Mononuclear cell (primary cell): ENCODE measurements around the gene ATP8B1. TPM values are rescaled to one million over a fixed set of nuclear protein-coding genes. Genes with fewer than 3 reads are reported as not detected.
"Not testable (repeated sequence)": the region's sequence is repeated elsewhere in the genome, so short reads cannot be mapped to it uniquely, and the experiment has no call there.

Source experiments
- H3K27me3 ChIP-seq: 2 replicates; pipeline ENCODE4 v1.6.0; 2011; ENCODE audit warnings: low read length, control low read depth; ENCODE audit not compliant: insufficient read depth
- H3K4me1 ChIP-seq: 2 replicates; pipeline ENCODE4 v1.5.1; 2011; ENCODE audit warnings: mild to moderate bottlenecking, low read length, control low read depth; ENCODE audit not compliant: insufficient read depth
- H3K4me3 ChIP-seq: 2 replicates; pipeline ENCODE4 v1.5.1; 2011; ENCODE audit warnings: mild to moderate bottlenecking, low read length, moderate library complexity
- H3K9me3 ChIP-seq: 2 replicates; pipeline ENCODE4 v1.5.1; 2011; ENCODE audit warnings: low read depth, mild to moderate bottlenecking, control low read depth, low read length
- total RNA-seq: library from RNA; depleted of rRNA; stranded (reverse); fragments of >200 nt; gene quantifications from one replicate; pipeline ENCODE4 v1.2.3, GENCODE V29; 2012

The ATP8B1 gene
- total RNA-seq, 1 donor = not detected

DNA sequence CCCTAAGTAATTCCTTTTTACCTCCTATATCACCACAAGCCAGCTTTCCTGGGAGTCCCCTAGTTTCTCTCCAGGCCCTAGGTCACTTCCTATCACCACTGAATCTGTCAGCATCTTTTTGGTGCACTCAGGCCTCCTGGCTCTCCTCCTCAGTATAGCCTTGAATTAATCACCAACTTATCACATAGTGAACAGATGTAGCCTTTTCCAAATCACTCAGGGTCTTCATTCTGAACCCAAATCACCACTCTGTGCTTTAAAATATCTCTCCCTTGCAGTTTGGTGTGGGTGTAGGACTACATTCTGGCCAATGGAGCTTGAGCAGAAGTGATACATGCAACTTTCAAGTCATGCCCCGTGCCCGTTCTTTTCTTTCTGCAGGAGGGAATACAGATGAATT lies 29.6 kb upstream of the ATP8B1 start:
- peaks cover 18% of the 10 kb centered on the region for H3K4me1 ChIP-seq
- no peaks in the 10 kb centered on the region for H3K9me3 ChIP-seq
- peaks cover under 1% of the 10 kb centered on the region for H3K27me3 ChIP-seq
- H3K4me3 ChIP-seq = no peak overlapping the region

DNA sequence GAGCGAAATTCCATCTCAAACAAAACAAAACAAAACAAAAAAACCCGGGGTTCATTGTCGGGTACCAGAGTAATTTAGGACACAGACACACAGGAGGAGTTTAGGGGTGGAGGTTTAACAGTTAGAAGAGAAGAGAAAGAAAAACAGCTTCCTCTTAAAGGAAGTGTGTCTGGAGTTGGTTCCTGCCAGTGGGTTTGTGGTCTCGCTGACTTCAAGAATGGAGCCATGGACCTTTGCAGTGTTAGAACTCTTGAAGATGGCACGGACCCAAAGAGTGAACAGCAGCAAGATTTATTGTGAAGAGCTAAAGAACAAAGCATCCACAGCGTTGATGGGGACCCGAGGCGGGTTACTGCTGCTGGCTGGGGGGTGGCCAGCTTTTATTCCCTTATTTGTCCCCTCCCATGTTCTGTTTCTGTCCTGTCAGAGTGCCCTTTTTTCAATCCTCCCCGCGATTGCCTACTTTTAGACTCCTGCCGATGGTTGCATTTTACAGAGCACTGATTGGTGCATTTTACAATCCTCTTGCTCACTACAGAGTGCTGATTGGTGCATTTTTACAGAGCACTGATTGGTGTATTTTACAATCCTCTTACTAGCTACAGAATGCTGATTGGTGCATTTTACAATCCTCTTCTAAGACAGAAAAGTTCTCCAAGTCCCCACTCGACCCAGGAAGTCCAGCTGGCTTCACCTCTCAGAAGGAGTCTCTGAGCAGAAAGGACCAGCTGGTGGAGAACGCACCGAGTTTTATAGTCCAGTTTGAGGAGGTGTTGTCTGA lies 28.7 kb upstream of the ATP8B1 start:
- no peaks in the 10 kb centered on the region for H3K9me3 ChIP-seq
- H3K4me3 ChIP-seq = no peak overlapping the region
- peaks cover 2% of the 10 kb centered on the region for H3K27me3 ChIP-seq
- H3K4me1 ChIP-seq = peaks cover 18% of the 10 kb centered on the region

DNA sequence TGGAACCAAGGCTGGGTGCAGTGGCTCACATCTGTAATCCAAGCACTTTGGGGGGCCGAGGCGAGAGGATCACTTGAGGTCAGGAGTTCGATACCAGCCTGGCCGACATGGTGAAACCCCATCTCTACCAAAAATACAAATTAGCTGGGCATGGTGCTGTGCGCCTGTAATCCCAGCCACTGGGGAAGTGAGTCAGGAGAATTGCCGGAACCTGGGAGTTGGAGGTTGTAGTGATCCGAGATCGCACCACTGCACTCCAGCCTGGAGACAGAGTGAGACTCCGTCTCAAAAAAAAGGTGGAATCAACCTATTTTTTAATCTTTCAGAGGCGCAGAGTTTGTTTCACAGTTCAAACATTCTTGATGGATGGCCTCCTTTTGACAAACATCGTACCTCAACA lies 24.5 kb upstream of the ATP8B1 start:
- no peaks in the 10 kb centered on the region for H3K9me3 ChIP-seq
- H3K27me3 ChIP-seq = peaks cover 2% of the 10 kb centered on the region
- no peak overlapping the region for H3K4me3 ChIP-seq
- H3K4me1 ChIP-seq = peaks cover 7% of the 10 kb centered on the region

GRCh38 chr18:57826252-57826651 lies 23.1 kb upstream of the ATP8B1 start:
- Histone ChIP-seq H3K9me3 (no peaks in the 10 kb centered on the region), H3K4me3 (no peak overlapping the region), H3K4me1 (peaks cover 2% of the 10 kb centered on the region), H3K27me3 (peaks cover 2% of the 10 kb centered on the region)

- H3K4me1 ChIP-seq, H3K4me3 ChIP-seq, H3K9me3 ChIP-seq, H3K27me3 ChIP-seq: not testable (repeated sequence)
Observed at GRCh38 chr18:57820583-57820982, 17.5 kb upstream of the ATP8B1 start.

DNA sequence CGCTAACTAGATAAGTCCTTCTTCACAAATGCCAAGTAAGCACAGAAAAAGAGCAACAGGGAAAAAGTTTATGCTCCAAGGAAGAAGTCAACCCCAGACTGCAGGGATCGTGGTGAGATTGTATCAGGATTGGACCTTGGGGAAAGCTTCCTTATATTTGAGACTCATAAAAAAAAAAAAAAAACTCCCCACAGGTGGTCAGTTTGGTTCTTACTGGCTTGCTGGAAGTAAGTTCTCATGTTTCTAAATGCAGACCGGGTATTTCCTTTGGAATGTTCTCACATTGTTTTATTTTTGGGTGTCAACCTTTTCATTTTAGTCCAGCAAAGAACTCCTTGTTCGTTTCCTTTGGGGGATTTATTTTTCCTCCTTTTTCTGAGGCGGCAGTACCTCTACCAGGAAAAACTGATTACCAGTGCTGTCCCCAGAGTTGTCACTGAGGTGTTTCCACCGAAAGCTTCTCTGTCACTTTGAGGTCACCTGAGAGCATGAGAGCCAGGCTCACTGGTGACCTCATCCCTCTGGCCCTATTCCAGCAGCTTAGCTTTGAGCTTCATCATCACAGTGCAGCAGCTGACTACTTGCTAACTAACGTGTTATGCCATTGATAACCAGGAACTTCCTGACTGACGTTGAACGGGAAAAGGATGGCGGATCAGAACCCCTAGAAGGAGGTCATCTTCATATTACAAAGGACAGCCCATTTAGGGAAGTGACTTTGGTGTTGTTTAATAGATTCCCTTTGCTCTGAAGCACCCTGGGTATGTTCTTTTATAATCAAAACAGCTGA lies 16.8 kb upstream of the ATP8B1 start:
- Histone ChIP-seq H3K9me3 (no peaks in the 10 kb centered on the region), H3K27me3 (no peaks in the 10 kb centered on the region), H3K4me3 (no peak overlapping the region), H3K4me1 (no peaks in the 10 kb centered on the region)

DNA sequence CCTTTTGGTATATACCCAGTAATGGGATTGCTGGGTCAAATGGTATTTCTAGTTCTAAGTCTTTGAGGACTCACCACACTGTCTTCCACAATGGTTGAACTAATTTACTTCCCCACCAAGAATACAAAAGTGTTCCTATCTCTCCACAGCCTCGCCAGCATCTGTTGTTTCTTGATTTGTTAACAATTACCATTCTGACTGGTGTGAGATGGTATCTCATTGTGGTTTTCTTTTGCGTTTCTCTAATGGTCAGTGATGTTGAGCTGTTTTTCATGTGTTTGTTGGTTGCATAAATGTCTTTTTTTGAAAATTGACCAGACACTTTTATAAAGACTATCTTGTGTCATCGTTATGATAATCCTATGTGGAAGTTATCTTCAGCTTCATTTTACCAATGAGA lies 16.0 kb upstream of the ATP8B1 start:
- H3K9me3 ChIP-seq = no peaks in the 10 kb centered on the region
- no peak overlapping the region for H3K4me3 ChIP-seq
- H3K4me1 ChIP-seq = no peaks in the 10 kb centered on the region
- H3K27me3 ChIP-seq = no peaks in the 10 kb centered on the region

DNA sequence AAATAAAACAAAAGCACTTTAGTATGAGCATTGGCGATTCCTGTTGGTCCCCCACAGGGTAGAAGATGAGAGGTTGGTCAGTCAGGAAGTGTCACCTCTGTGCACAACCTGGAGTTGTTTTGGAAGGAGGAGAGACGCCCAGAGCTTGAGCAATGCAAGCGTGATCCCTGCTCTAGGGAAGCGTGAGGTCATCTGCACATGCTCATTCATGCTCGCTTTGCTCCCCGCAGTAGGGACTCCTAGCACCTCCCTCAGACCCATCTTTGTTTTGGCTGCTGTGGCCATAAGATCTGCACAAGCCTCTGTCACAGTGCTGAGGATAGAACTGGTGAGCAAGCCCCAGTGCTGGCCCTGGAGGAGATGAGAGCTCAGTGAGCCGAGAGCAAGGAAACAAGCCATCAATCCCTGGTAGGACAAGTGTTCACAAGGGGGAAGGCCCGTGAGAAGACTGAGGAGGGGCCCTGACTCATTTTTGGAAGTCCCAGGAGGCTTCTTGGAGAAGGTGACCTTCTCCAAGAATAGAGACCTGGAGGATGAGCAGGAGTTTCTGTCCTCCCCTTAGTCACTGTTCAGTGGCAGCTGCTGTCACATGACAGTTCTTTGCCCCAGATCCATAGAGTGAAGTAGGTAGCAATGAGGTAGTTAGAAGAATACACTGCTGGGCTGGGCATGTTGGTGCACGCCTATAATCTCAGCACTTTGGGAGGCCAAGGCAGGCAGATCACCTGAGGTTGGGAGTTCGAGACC lies 13.3 kb upstream of the ATP8B1 start:
- no peaks in the 10 kb centered on the region for H3K27me3 ChIP-seq
- H3K4me1 ChIP-seq = no peaks in the 10 kb centered on the region
- no peaks in the 10 kb centered on the region for H3K9me3 ChIP-seq
- no peak overlapping the region for H3K4me3 ChIP-seq

DNA sequence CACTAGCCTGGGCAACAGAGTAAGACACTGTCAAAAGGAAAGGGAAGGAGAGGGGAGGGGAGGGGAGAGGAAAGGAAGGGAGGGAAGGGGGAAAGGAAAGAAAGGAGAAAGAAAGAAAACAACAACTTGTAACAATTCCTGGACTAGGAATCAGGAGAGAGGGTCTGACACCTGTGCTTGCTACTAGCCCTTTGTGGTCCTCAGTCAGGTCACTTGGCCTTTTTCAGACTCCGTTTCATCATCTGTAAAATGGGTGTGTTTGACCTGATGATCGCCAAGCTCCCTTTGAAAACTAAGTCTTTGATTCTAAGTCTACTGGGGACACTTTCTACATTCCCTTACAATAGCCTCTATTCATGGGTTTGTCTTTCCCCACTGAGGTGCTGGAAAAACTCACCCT lies 11.4 kb upstream of the ATP8B1 start:
- Histone ChIP-seq H3K9me3 (no peaks in the 10 kb centered on the region), H3K4me1 (no peaks in the 10 kb centered on the region), H3K27me3 (no peaks in the 10 kb centered on the region), H3K4me3 (no peak overlapping the region)

DNA sequence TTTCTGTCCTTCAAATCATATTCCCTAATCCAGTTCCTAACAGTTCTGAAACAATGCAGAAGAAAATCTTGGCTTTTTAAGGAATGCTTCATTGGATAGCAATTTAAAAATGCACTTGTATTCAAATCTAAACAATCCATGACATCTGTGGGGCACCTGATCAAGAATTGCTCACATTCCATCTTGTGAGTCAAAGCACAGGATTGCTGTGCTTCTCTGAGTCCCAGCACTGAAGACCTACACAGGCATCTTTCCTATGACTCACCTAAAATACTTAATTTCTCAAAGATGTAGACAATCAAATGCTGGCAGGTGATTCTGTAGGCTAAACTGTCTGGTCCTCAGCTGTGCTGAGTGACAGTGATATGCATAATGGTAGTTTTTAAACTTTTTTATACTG lies 10.1 kb upstream of the ATP8B1 start:
- Histone ChIP-seq H3K9me3 (no peaks in the 10 kb centered on the region), H3K27me3 (no peaks in the 10 kb centered on the region), H3K4me1 (no peaks in the 10 kb centered on the region), H3K4me3 (no peak overlapping the region)

- Histone ChIP-seq H3K4me3 (no peak overlapping the region), H3K27me3 (no peaks in the 10 kb centered on the region), H3K4me1 (no peaks in the 10 kb centered on the region), H3K9me3 (no peaks in the 10 kb centered on the region)
Observed at GRCh38 chr18:57812126-57812477, 9.0 kb upstream of the ATP8B1 start.

DNA sequence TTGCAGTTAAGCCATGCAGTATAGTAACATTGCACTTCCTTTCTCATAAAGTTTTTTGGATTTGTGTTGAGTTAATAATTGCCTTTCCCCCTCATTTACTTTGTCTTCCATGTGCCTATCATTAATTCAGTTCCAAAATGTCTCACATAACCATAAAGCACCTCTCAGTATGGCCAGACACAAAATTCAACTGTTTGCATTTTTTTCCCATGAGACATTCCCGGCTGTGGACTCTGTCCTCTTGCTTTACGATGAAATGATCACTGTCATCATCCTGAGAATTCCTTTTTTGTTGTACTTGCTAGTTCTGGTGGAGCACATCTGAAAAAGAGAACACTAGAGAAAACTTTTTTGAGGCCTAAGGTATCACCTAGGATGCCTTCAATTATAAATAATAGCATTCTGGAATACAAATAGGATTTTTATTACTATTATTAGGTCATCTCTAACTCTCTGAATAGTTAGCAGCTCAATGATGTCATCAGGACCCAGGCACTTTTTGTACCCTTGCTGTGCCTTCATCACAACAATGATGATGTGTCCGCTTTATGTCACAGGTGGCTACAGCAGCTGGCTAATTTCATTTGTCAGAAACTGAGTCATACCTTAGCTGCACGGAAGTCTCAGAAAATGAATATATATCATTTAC lies 8.5 kb upstream of the ATP8B1 start:
- H3K9me3 ChIP-seq = no peaks in the 10 kb centered on the region
- H3K27me3 ChIP-seq = no peaks in the 10 kb centered on the region
- H3K4me1 ChIP-seq = no peaks in the 10 kb centered on the region
- no peak overlapping the region for H3K4me3 ChIP-seq

DNA sequence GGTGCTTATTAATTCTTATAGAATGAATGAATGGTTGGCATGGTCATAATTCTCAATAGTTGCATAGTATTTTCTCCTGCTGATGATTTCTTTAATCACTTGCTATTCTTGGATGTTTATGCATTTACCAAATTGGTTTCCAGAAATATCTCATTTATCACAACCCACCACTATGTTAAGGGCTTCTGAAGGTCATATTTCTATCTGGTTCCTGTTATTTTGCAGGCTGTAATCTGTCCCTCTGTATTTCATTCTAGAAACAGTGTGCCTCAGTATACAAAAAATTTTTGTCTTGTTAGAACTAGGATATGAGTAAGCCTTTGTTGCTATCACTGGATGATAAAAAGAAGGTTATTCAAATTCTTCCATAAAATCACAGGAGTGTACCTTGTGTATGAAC lies 6.1 kb upstream of the ATP8B1 start:
- Histone ChIP-seq H3K9me3 (no peaks in the 10 kb centered on the region), H3K4me1 (no peaks in the 10 kb centered on the region), H3K4me3 (no peak overlapping the region), H3K27me3 (peaks cover 16% of the 10 kb centered on the region)

GRCh38 chr18:57807336-57808117 lies 4.4 kb upstream of the ATP8B1 start:
- peaks cover 28% of the 10 kb centered on the region for H3K27me3 ChIP-seq
- peaks cover 10% of the 10 kb centered on the region for H3K4me1 ChIP-seq
- no peaks in the 10 kb centered on the region for H3K9me3 ChIP-seq

More at GRCh38 chr18:57807336-57808117, 4.4 kb upstream of the ATP8B1 start:
- no peak overlapping the region for H3K4me3 ChIP-seq
